ENCODE data around the gene SERPINA3. TPM values are rescaled to one million over a fixed set of nuclear protein-coding genes. Genes with fewer than 3 reads are reported as not detected.

The SERPINA3 gene
- total and polyA plus RNA-seq, 12 donors = 1.0 to 408 (median 13.4) TPM

DNA sequence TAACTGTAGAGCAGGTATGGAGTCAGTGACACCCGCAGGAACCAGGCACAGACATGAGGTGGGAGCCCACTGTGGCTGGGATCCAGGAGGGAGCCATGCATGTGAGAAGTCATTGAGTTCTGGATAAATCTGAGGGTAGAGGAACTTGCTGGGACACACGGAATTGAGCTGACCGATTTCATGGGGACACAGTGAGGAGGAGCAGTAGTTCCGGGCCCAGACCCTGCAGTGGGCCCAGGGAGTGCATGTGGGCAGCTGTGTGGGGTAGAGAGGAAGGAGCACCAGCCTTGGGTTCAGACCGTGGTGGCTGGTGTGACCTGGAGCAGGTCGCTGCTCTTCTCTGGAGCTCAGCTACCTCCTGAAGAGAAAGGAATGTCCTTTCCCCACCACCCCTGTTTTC, 8.4 kb downstream of the SERPINA3 start:
- Histone ChIP-seq H3K36me3 (no peaks in the 10 kb centered on the region), H3K4me1 (no peaks in the 10 kb centered on the region), H3K27me3 (peaks cover 0 to 28% (median 12%) of the 10 kb centered on the region in 7 donors), H3K27ac (no peak overlapping the region), H3K9me3 (peaks cover 0 to 32% (median 15%) of the 10 kb centered on the region in 11 donors), H3K4me3 (no peak overlapping the region)
- ATAC-seq (no peak), DNase-seq (no peak)
- intact Hi-C loops (cut with DNase I) = no loop called here
- no peak for TF ChIP-seq CTCF (IDR thresholded peaks at IDR 0.05)
- WGBS, 2 donors = 75 to 79% methylated on average over 6 of the region's 6 CpGs

DNA sequence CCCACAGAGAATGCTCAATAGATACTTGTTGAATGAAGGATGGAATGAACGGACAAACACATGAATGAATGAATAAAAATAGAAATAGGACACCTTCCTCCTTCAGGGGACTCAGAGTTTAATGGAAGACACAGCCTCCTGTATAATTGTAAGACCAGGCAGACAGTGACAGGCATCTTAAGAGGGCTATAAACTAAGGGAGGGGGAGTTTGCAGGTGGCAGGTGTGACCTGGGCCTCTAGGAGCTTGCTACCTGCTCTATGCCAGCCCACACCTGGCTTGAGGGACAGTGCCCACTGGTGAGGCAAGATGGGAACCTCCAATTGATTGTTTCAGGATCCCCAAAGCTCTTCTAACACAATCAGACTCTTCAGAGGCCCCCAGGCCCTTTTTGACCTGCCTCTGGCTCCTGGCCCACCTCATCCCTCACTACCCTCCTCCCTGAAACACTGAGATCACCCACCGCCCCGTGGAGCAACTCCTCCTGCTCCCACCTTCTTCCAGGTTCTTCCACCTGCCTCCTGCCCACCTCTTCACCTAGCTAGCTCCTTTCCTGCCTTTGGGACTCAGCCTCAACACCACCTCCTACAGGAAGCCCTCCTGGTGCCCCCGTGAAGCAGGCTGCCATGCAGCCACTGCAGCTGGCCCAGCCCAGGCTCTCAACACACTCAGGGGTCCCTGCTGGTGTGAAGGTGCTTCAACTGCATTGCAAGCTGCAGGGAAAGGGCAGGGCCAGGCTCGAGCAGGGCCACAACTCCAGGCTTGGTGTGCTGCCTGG, 9.4 kb downstream of the SERPINA3 start:
- no peak for ATAC-seq
- no peak for DNase-seq
- Histone ChIP-seq H3K27me3 (peaks cover 0 to 28% (median 12%) of the 10 kb centered on the region in 7 donors), H3K36me3 (no peaks in the 10 kb centered on the region), H3K4me3 (no peak overlapping the region), H3K4me1 (no peaks in the 10 kb centered on the region), H3K9me3 (peaks cover 0 to 32% (median 15%) of the 10 kb centered on the region in 11 donors), H3K27ac (no peak overlapping the region)
- TF ChIP-seq CTCF (IDR thresholded peaks at IDR 0.05) = no peak
- WGBS, 2 donors = 69 to 73% methylated on average over 5 of the region's 5 CpGs
- intact Hi-C loops (cut with DNase I) = no loop called here

- Histone ChIP-seq H3K36me3 (no peaks in the 10 kb centered on the region), H3K4me1 (no peaks in the 10 kb centered on the region), H3K9me3 (peaks cover 0 to 20% (median 9%) of the 10 kb centered on the region in 11 donors), H3K27me3 (peaks cover 0 to 31% (median 12%) of the 10 kb centered on the region in 7 donors), H3K4me3 (no peak overlapping the region), H3K27ac (no peak overlapping the region)
- WGBS, 2 donors = 65 to 69% methylated on average over 6 of the region's 6 CpGs
- intact Hi-C loops (cut with DNase I) = no loop called here
- DNase-seq (no peak), ATAC-seq (peak in 1 of 8 donors; percentile 34)
- no peak for TF ChIP-seq CTCF (IDR thresholded peaks at IDR 0.05)
These were observed 10.6 kb downstream of the SERPINA3 start for GRCh38 chr14:94622653-94623421.

DNA sequence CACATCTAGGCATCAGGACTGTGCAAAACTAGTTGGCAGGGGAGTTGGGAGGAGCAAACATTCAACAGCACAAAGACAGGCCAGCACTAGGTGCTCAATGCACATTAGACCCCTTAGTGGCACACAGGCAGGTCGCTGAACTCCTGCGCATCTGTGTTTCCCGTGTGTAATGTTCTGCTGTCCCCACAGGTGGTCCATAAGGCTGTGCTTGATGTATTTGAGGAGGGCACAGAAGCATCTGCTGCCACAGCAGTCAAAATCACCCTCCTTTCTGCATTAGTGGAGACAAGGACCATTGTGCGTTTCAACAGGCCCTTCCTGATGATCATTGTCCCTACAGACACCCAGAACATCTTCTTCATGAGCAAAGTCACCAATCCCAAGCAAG, 11.2 kb downstream of the SERPINA3 start:
- Histone ChIP-seq H3K27me3 (peaks cover 0 to 31% (median 16%) of the 10 kb centered on the region in 7 donors), H3K9me3 (peaks cover 0 to 14% (median 3%) of the 10 kb centered on the region in 11 donors), H3K36me3 (no peaks in the 10 kb centered on the region), H3K27ac (no peak overlapping the region), H3K4me1 (no peaks in the 10 kb centered on the region), H3K4me3 (no peak overlapping the region)
- no peak for TF ChIP-seq CTCF (IDR thresholded peaks at IDR 0.05)
- DNase-seq = no peak
- ATAC-seq = no peak
- 82 to 84% methylated on average over 4 of the region's 4 CpGs for WGBS, 2 donors
- intact Hi-C loops (cut with DNase I) = no loop called here

All from heart right ventricle (tissue), 16 donors.